HTR-8/SVneo (cell line): ENCODE measurements around the gene NET1.
"Not testable (repeated sequence)": the region's sequence is repeated elsewhere in the genome, so short reads cannot be mapped to it uniquely, and the experiment has no call there.

ENCODE experiments used
- DNase-seq: peaks from one replicate; pipeline ENCODE4 v3.0.0; 2011; ENCODE audit warnings: low spot score, mixed read lengths; ENCODE audit not compliant: insufficient read length
- FAIRE-seq: peaks from 2 replicates; lab custom pipeline; 2011; peaks lifted over from hg19 to GRCh38; lab: Jason Lieb, UNC

The NET1 gene

GRCh38 chr10:5412277-5412941, at the start of gene NET1:
TSS of gene NET1 (plus strand) at chr10:5412557. CDS start at chr10:5412693, 136 bp downstream.
- FAIRE-seq = peak; percentile 67
- DNase-seq = peak; percentile 91

- DNase-seq (no peak), FAIRE-seq (no peak)
These were observed 49.5 kb upstream of the NET1 start for GRCh38 chr10:5362873-5363272.

GRCh38 chr10:5364374-5364773, 48.0 kb upstream of the NET1 start:
- DNase-seq (no peak), FAIRE-seq (no peak)

- no peak for DNase-seq
- no peak for FAIRE-seq
These were observed 47.4 kb upstream of the NET1 start, which contains the start of gene UCN3 for GRCh38 chr10:5364890-5365338. TSS of gene UCN3 (plus strand) at chr10:5364966. CDS start at chr10:5373721, 8,755 bp downstream.

GRCh38 chr10:5365928-5366327, 46.4 kb upstream of the NET1 start:
- FAIRE-seq (no peak), DNase-seq (no peak)

- no peak for DNase-seq
- FAIRE-seq = no peak
These were observed 42.8 kb upstream of the NET1 start for GRCh38 chr10:5369362-5370158.

- peak; percentile 98 for FAIRE-seq
- DNase-seq = no peak
These were observed 41.6 kb upstream of the NET1 start for GRCh38 chr10:5370493-5371352.

- no peak for DNase-seq
- FAIRE-seq = no peak
These were observed 39.0 kb upstream of the NET1 start for GRCh38 chr10:5373307-5373706.

GRCh38 chr10:5373891-5374611, 38.3 kb upstream of the NET1 start:
- no peak for FAIRE-seq
- no peak for DNase-seq

- FAIRE-seq (no peak), DNase-seq (no peak)
These were observed 35.9 kb upstream of the NET1 start for GRCh38 chr10:5376450-5376849.

- not testable (repeated sequence) for DNase-seq, FAIRE-seq
These were observed 33.2 kb upstream of the NET1 start for GRCh38 chr10:5379202-5379601.

GRCh38 chr10:5380395-5380794, 32.0 kb upstream of the NET1 start:
- not testable (repeated sequence) for DNase-seq, FAIRE-seq

GRCh38 chr10:5381187-5381586, 31.2 kb upstream of the NET1 start:
- no peak for DNase-seq
- FAIRE-seq = peak; percentile 100

GRCh38 chr10:5385224-5385623, 27.1 kb upstream of the NET1 start:
- no peak for FAIRE-seq

GRCh38 chr10:5387169-5387568, 25.2 kb upstream of the NET1 start:
- FAIRE-seq = no peak
- DNase-seq = no peak

More at GRCh38 chr10:5385224-5385623, 27.1 kb upstream of the NET1 start:
- no peak for DNase-seq

- DNase-seq (no peak), FAIRE-seq (no peak)
These were observed 21.7 kb upstream of the NET1 start for GRCh38 chr10:5390607-5391205.

GRCh38 chr10:5391790-5392189, 20.6 kb upstream of the NET1 start:
- no peak for FAIRE-seq

GRCh38 chr10:5393529-5393928, 18.8 kb upstream of the NET1 start:
- DNase-seq (no peak), FAIRE-seq (no peak)

More at GRCh38 chr10:5391790-5392189, 20.6 kb upstream of the NET1 start:
- no peak for DNase-seq

- no peak for FAIRE-seq
- no peak for DNase-seq
These were observed 17.2 kb upstream of the NET1 start for GRCh38 chr10:5395168-5395567.
